SK-N-SH (cell line): ENCODE measurements around the gene ETV6. TPM values are rescaled to one million over a fixed set of nuclear protein-coding genes. Genes with fewer than 3 reads are reported as not detected.

ENCODE experiments used
- CTCF ChIA-PET: fragments of 300-600, 350-600 bp; formaldehyde crosslinking; extraction: SDS; loops from one replicate; lab custom pipeline; 2021; lab: Yijun Ruan, JAX
- POLR2A ChIA-PET: fragments of 350-600 bp; sonication (Branson Sonifier 250); formaldehyde crosslinking; extraction: SDS; loops from one replicate; lab custom pipeline; 2020; ENCODE audit warnings: antibody characterized with exemption, inconsistent platforms; lab: Yijun Ruan, JAX
- DNase-seq: peaks from one replicate; pipeline ENCODE4 v3.0.0; 2012
- H2AFZ ChIP-seq: fragments of 200-600 bp; sonication (generic); 2 replicates; pipeline ENCODE4 v1.8.1; 2016; ENCODE audit warnings: antibody characterized with exemption, mild to moderate bottlenecking, low read depth
- H3F3A ChIP-seq: fragments of 200-600 bp; sonication (generic); replicated peaks from 2 replicates; pipeline ENCODE3; 2016; ENCODE audit warnings: antibody characterized with exemption, mild to moderate bottlenecking; ENCODE audit not compliant: insufficient read depth
- H3K27ac ChIP-seq, 2 experiments: fragments of 200-500 bp in 1 of 2; fragments of 200-600 bp in 1 of 2; sonication (Bioruptor generic) in 1 of 2; sonication (generic), shearing (Covaris generic) in 1 of 2; 2 replicates each; pipeline versions ENCODE4 v1.5.1 to v1.6.1; 2014 to 2016; ENCODE audit warnings: low read depth in 2 of 2, inconsistent platforms in 1 of 2, low read length in 1 of 2, mild to moderate bottlenecking in 1 of 2, mixed read lengths in 1 of 2
- H3K27me3 ChIP-seq: fragments of 200-600 bp; sonication (generic), shearing (Covaris generic); 2 replicates; pipeline ENCODE4 v1.6.1; 2016; ENCODE audit warnings: mixed run types; ENCODE audit not compliant: insufficient read depth
- H3K36me3 ChIP-seq, 2 experiments: fragments of 200-500 bp in 1 of 2; fragments of 200-600 bp in 1 of 2; sonication (Bioruptor generic) in 1 of 2; sonication (generic) in 1 of 2; replicated peaks in 1 of 2; 2 replicates each; pipeline versions ENCODE3 to v1.5.1; 2014 to 2016; ENCODE audit warnings: low read length in 1 of 2, mild to moderate bottlenecking in 1 of 2; ENCODE audit not compliant: insufficient read depth in 2 of 2, control insufficient read depth in 1 of 2
- H3K4me1 ChIP-seq, 2 experiments: fragments of 200-500 bp in 1 of 2; fragments of 200-600 bp in 1 of 2; sonication (Bioruptor generic) in 1 of 2; sonication (generic), shearing (Covaris generic) in 1 of 2; 2 replicates each; pipeline versions ENCODE4 v1.5.1 to v1.6.1; 2014 to 2016; ENCODE audit warnings: low read depth in 1 of 2, low read length in 1 of 2, mixed run types in 1 of 2; ENCODE audit not compliant: insufficient read depth in 2 of 2, control insufficient read depth in 1 of 2
- H3K4me2 ChIP-seq: fragments of 200-600 bp; sonication (generic), shearing (Covaris generic); 2 replicates; pipeline ENCODE4 v1.6.1; 2017; ENCODE audit warnings: mixed run types
- H3K4me3 ChIP-seq, 2 experiments: fragments of 200-500 bp in 1 of 2; fragments of 200-600 bp in 1 of 2; sonication (Bioruptor generic) in 1 of 2; sonication (generic), shearing (Covaris generic) in 1 of 2; 2 replicates each; pipeline versions ENCODE4 v1.5.1 to v1.8.1; 2014 to 2016; ENCODE audit warnings: low read depth in 2 of 2, inconsistent platforms in 1 of 2, low read length in 1 of 2, mild to moderate bottlenecking in 1 of 2, mixed read lengths in 1 of 2, moderate library complexity in 1 of 2
- H3K79me2 ChIP-seq: fragments of 200-600 bp; sonication (generic); 2 replicates; pipeline ENCODE4 v1.8.1; 2017; ENCODE audit warnings: mild to moderate bottlenecking; ENCODE audit not compliant: insufficient read depth
- H3K9ac ChIP-seq: fragments of 200-600 bp; sonication (generic); 2 replicates; pipeline ENCODE4 v1.6.1; 2017; ENCODE audit warnings: mixed run types
- H3K9me2 ChIP-seq: fragments of 200-600 bp; sonication (generic); 2 replicates; pipeline ENCODE4 v1.6.1; 2017; ENCODE audit warnings: mixed run types
- H3K9me3 ChIP-seq: fragments of 200-600 bp; sonication (generic); 2 replicates; pipeline ENCODE4 v1.6.1; 2017; ENCODE audit warnings: mixed run types, mild to moderate bottlenecking, moderate library complexity
- H4K20me1 ChIP-seq: fragments of 200-600 bp; sonication (generic); 2 replicates; pipeline ENCODE4 v1.6.1; 2017; ENCODE audit warnings: mild to moderate bottlenecking, mixed run types; ENCODE audit not compliant: insufficient read depth
- ELF1 ChIP-seq: IDR thresholded peaks from 2 replicates; pipeline ENCODE4 v1.4.0; 2012
- FOXJ3 ChIP-seq: sonication (generic); formaldehyde crosslinking; IDR thresholded peaks from 2 replicates; pipeline ENCODE4 v1.5.1; 2020; ENCODE audit warnings: mild to moderate bottlenecking, missing genetic modification reagents
- MEF2A ChIP-seq: IDR thresholded peaks from 2 replicates; pipeline ENCODE4 v1.4.0; 2012; ENCODE audit warnings: low read depth, borderline replicate concordance
- NRF1 ChIP-seq: IDR thresholded peaks from 2 replicates; pipeline ENCODE4 v1.6.1; 2012; ENCODE audit warnings: low read depth, mild to moderate bottlenecking, low read length
- RAD21 ChIP-seq: IDR thresholded peaks from 2 replicates; pipeline ENCODE4 v1.6.1; 2012; ENCODE audit warnings: mild to moderate bottlenecking, low read length
- RXRA ChIP-seq: IDR thresholded peaks from 2 replicates; pipeline ENCODE4 v1.4.0; 2012; ENCODE audit warnings: low read depth, mild to moderate bottlenecking, borderline replicate concordance
- SIN3A ChIP-seq: IDR thresholded peaks from 2 replicates; pipeline ENCODE4 v1.6.1; 2012; ENCODE audit warnings: low read depth, mild to moderate bottlenecking, low read length, moderate library complexity, borderline replicate concordance
- SMC3 ChIP-seq: IDR thresholded peaks from 2 replicates; pipeline ENCODE4 v1.6.1; 2012; ENCODE audit warnings: low read depth, low read length, improper control_type of control experiment
- TEAD4 ChIP-seq: IDR thresholded peaks from 2 replicates; pipeline ENCODE4 v1.4.0; 2012; ENCODE audit warnings: mild to moderate bottlenecking, borderline replicate concordance; ENCODE audit not compliant: insufficient read depth
- YY1 ChIP-seq: IDR thresholded peaks from 2 replicates; pipeline ENCODE4 v1.4.0; 2012; ENCODE audit warnings: low read depth, mild to moderate bottlenecking
- WGBS: methylation state at CpG from one replicate; pipeline ENCODE4 v1.1.6; 2017; ENCODE audit warnings: low lambda C conversion rate; 5-methylcytosine and 5-hydroxymethylcytosine counted together
- polyA plus RNA-seq, 3 experiments: library from polyadenylated mRNA; depleted of rRNA; stranded (reverse); fragments of >200 nt; gene quantifications; 2 replicates each; pipeline ENCODE4 v1.2.3, GENCODE V29; 2012
- TF ChIP-seq, protein P1 (sequence below): fragments of 200-600 bp; sonication (generic); IDR thresholded peaks from 2 replicates; pipeline ENCODE4 v1.6.1; 2017; ENCODE audit warnings: antibody characterized with exemption, mild to moderate bottlenecking, moderate library complexity
- TF ChIP-seq, protein P2 (sequence below): IDR thresholded peaks from 2 replicates; pipeline ENCODE4 v1.4.0; 2012; ENCODE audit warnings: low read depth, borderline replicate concordance
- TF ChIP-seq, protein P3 (sequence below): IDR thresholded peaks from 2 replicates; pipeline ENCODE4 v1.4.0; 2012; ENCODE audit warnings: low read depth, borderline replicate concordance

Gene ETV6
- polyA plus RNA-seq, 1 of the 3 experiments (the other 2 are of a cell fraction), result 4.0 TPM

DNA sequence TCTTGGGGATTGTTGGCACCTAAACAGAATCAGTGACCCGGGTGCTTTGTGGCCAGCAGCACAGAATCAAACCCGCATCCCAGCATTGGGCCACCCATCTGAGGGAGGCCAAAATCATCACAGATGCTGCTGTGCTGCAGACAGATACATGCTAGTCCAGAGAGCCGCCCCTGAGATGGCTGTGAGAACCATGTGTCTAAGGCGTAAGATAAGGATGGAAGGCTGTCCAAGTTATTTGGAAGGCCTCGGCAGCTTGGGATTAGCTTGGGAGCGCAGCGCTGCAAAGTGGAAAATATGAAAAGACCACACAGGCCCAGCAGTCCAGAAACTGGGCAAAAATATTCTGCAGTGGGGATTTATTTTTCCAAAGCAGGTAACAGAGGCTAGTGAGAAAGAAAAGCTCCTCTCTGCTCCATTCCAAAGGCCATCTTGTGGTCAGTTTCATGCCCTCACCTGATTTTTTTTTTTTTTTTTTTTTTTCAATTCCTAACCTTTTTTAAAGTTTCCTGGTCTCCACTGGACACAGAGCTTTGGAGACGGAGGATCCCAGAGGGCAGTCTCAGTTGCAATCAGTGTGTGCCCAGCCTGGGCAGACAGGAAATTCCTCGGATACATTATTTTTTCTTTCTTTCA, 242.4 kb downstream of the ETV6 start:
- Histone ChIP-seq H3K27me3 (no peaks in the 10 kb centered on the region), H3K9ac (no peak overlapping the region), H3K4me2 (no peak overlapping the region), H4K20me1 (no peaks in the 10 kb centered on the region), H3K27ac (no peak overlapping the region), H3K4me3 (no peak overlapping the region), H3K36me3 (peaks cover 29 to 39% of the 10 kb centered on the region in 2 experiments), H3K9me2 (no peaks in the 10 kb centered on the region)
- TF ChIP-seq MEF2A, result no peak
- TF ChIP-seq NRF1, result no peak
- TF ChIP-seq FOXJ3 (CRISPR knock-in tag), result no peak
- TF ChIP-seq SMC3, result peak; percentile 19; the same call in 1 of the 2 replicates
- no peak for TF ChIP-seq YY1
- TF ChIP-seq ELF1, result no peak
- no peak for TF ChIP-seq SIN3A
- no peak for TF ChIP-seq TEAD4
- TF ChIP-seq, protein P1, sequence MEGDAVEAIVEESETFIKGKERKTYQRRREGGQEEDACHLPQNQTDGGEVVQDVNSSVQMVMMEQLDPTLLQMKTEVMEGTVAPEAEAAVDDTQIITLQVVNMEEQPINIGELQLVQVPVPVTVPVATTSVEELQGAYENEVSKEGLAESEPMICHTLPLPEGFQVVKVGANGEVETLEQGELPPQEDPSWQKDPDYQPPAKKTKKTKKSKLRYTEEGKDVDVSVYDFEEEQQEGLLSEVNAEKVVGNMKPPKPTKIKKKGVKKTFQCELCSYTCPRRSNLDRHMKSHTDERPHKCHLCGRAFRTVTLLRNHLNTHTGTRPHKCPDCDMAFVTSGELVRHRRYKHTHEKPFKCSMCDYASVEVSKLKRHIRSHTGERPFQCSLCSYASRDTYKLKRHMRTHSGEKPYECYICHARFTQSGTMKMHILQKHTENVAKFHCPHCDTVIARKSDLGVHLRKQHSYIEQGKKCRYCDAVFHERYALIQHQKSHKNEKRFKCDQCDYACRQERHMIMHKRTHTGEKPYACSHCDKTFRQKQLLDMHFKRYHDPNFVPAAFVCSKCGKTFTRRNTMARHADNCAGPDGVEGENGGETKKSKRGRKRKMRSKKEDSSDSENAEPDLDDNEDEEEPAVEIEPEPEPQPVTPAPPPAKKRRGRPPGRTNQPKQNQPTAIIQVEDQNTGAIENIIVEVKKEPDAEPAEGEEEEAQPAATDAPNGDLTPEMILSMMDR, result peak; percentile 48
- TF ChIP-seq, protein P2, sequence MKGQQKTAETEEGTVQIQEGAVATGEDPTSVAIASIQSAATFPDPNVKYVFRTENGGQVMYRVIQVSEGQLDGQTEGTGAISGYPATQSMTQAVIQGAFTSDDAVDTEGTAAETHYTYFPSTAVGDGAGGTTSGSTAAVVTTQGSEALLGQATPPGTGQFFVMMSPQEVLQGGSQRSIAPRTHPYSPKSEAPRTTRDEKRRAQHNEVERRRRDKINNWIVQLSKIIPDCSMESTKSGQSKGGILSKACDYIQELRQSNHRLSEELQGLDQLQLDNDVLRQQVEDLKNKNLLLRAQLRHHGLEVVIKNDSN, result no peak
- TF ChIP-seq, protein P3, sequence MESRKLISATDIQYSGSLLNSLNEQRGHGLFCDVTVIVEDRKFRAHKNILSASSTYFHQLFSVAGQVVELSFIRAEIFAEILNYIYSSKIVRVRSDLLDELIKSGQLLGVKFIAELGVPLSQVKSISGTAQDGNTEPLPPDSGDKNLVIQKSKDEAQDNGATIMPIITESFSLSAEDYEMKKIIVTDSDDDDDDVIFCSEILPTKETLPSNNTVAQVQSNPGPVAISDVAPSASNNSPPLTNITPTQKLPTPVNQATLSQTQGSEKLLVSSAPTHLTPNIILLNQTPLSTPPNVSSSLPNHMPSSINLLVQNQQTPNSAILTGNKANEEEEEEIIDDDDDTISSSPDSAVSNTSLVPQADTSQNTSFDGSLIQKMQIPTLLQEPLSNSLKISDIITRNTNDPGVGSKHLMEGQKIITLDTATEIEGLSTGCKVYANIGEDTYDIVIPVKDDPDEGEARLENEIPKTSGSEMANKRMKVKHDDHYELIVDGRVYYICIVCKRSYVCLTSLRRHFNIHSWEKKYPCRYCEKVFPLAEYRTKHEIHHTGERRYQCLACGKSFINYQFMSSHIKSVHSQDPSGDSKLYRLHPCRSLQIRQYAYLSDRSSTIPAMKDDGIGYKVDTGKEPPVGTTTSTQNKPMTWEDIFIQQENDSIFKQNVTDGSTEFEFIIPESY, result no peak
- TF ChIP-seq RXRA, result no peak
- TF ChIP-seq RAD21, result 0 out of 2 replicates have a peak, but pooled peaks have one; percentile 31
- TF ChIP-seq, all 33 proteins: peak for 3
- no peaks in the 10 kb centered on the region for H3K79me2 ChIP-seq
- no peak for DNase-seq
- CTCF ChIA-PET, result interaction anchor here (0.7 to 1.9 kb wide), 6 partner anchors 16 to 313 kb away, joined by 3 to 9 read pairs (median 3); no protein-coding TSS in a partner anchor
- WGBS, result 95% methylated on average over 8 of the region's 9 CpGs
- no peaks in the 10 kb centered on the region for H3K9me3 ChIP-seq
- peaks cover 0 to 6% of the 10 kb centered on the region in 2 experiments; a peak in 2 of 4 replicates for H3K4me1 ChIP-seq
- H2AFZ ChIP-seq, result no peak overlapping the region
- H3F3A ChIP-seq, result no peaks in the 10 kb centered on the region
- POLR2A ChIA-PET, result no interaction called here
